ENCODE measurements around the gene LGALS7.

- no peak for TF ChIP-seq POLR2A (IDR thresholded peaks at IDR 0.05)
- TF ChIP-seq CTCF (IDR thresholded peaks at IDR 0.05), result no peak
Measured at GRCh38 chr19:38742906-38743305, 30.4 kb downstream of the LGALS7 start.

Measured in adrenal gland (tissue), 5 donors.